Endothelial cell of umbilical vein (primary cell): ENCODE measurements around the gene LRRTM4. TPM values are rescaled to one million over a fixed set of nuclear protein-coding genes. Genes with fewer than 3 reads are reported as not detected.

Source experiments
- BruUV-seq: library from RNA; stranded (reverse); fragments of 400-500 nt; replicated peaks from 2 replicates; lab custom pipeline; 2021; lab: Mats Ljungman, UMichigan
- CTCF ChIA-PET: fragments of 300-600, 350-600 bp; sonication (Branson Sonifier 250); formaldehyde crosslinking; loops from one replicate; lab custom pipeline; 2021; ENCODE audit warnings: antibody characterized with exemption, inconsistent platforms; lab: Charles Lee
- POLR2A ChIA-PET: fragments of 300-600, 350-600 bp; sonication (Branson Sonifier 250); formaldehyde crosslinking; loops from one replicate; lab custom pipeline; 2021; ENCODE audit warnings: antibody characterized with exemption, inconsistent platforms; lab: Charles Lee
- DNase-seq: peaks from one replicate; pipeline ENCODE4 v3.0.0-alpha.2; 2011; ENCODE audit warnings: low read depth, low spot score
- FAIRE-seq: peaks from 2 replicates; lab custom pipeline; 2011; peaks lifted over from hg19 to GRCh38; lab: Jason Lieb, UNC
- H2AFZ ChIP-seq: 2 replicates; pipeline ENCODE4 v1.6.0; 2012; ENCODE audit warnings: low read depth, low read length, control low read depth, inconsistent platforms
- H3K27ac ChIP-seq: 2 replicates; pipeline ENCODE4 v1.5.1; 2011; ENCODE audit warnings: low read depth, mild to moderate bottlenecking, control low read depth, low read length, moderate library complexity; ENCODE audit not compliant: insufficient read depth
- H3K27me3 ChIP-seq, 2 experiments: 2 replicates each; pipeline versions ENCODE4 v1.6.0 to v1.6.1; 2011; ENCODE audit warnings: low read length in 2 of 2, mixed read lengths in 1 of 2; ENCODE audit not compliant: control insufficient read depth in 2 of 2, insufficient read depth in 2 of 2
- H3K36me3 ChIP-seq, 2 experiments: 2 replicates in 1 of 2; 3 replicates in 1 of 2; pipeline ENCODE4 v1.5.1; 2011; ENCODE audit warnings: low read length in 2 of 2, mild to moderate bottlenecking in 1 of 2, moderate library complexity in 1 of 2; ENCODE audit not compliant: control insufficient read depth in 2 of 2, insufficient read depth in 2 of 2; ENCODE audit errors: extremely low read depth in 1 of 2
- H3K4me1 ChIP-seq: 3 replicates; pipeline ENCODE4 v1.5.1; 2011; ENCODE audit warnings: mild to moderate bottlenecking, low read length; ENCODE audit not compliant: control insufficient read depth, insufficient read depth; ENCODE audit errors: extremely low read depth
- H3K4me2 ChIP-seq: 2 replicates; pipeline ENCODE4 v1.6.1; 2011; ENCODE audit warnings: low read length, control low read depth, mixed read lengths; ENCODE audit not compliant: insufficient read depth
- H3K4me3 ChIP-seq, 3 experiments: fragments of 200-600 bp in 1 of 3; sonication (generic), shearing (Covaris generic) in 1 of 3; replicated peaks in 1 of 3; 2 replicates each; pipeline ENCODE4 v1.5.1; 2011 to 2016; ENCODE audit warnings: control low read depth in 3 of 3, low read length in 3 of 3, mild to moderate bottlenecking in 2 of 3, inconsistent platforms in 1 of 3, low read depth in 1 of 3, moderate library complexity in 1 of 3; ENCODE audit not compliant: insufficient read depth in 1 of 3
- H3K79me2 ChIP-seq: 2 replicates; pipeline ENCODE4 v1.6.0; 2012; ENCODE audit warnings: low read length, inconsistent platforms; ENCODE audit not compliant: control insufficient read depth, insufficient read depth
- H3K9ac ChIP-seq: replicated peaks from 2 replicates; pipeline ENCODE3; 2011; ENCODE audit warnings: low read length, control low read depth; ENCODE audit not compliant: insufficient read depth; ENCODE audit errors: extremely low read depth
- H3K9me1 ChIP-seq: replicated peaks from 3 replicates; pipeline ENCODE4 v1.6.0; 2011; ENCODE audit warnings: mild to moderate bottlenecking, low read length; ENCODE audit not compliant: control insufficient read depth, insufficient read depth; ENCODE audit errors: extremely low read depth
- H3K9me3 ChIP-seq: replicated peaks from 2 replicates; pipeline ENCODE4 v1.5.1; 2012; ENCODE audit warnings: low read length, inconsistent platforms; ENCODE audit not compliant: control insufficient read depth, insufficient read depth
- H4K20me1 ChIP-seq: replicated peaks from 2 replicates; pipeline ENCODE3; 2011; ENCODE audit warnings: mild to moderate bottlenecking, low read length; ENCODE audit not compliant: control insufficient read depth, insufficient read depth; ENCODE audit errors: extremely low read depth
- CTCF ChIP-seq, 2 donors: IDR thresholded peaks; 1 replicate in 1 of 2; 2 replicates in 1 of 2; pipeline ENCODE4 v1.5.1; 2011; ENCODE audit warnings: low read length in 2 of 2, mild to moderate bottlenecking in 2 of 2, moderate library complexity in 2 of 2, control low read depth in 1 of 2, inconsistent platforms in 1 of 2, low read depth in 1 of 2; ENCODE audit not compliant: insufficient read depth in 1 of 2; ENCODE audit errors: extremely low read depth in 1 of 2
- EZH2 ChIP-seq: IDR thresholded peaks from 2 replicates; pipeline ENCODE4 v1.6.1; 2012; ENCODE audit warnings: borderline replicate concordance, low read depth, mild to moderate bottlenecking, moderate library complexity, low read length, inconsistent platforms; ENCODE audit not compliant: severe bottlenecking
- FOS ChIP-seq: IDR thresholded peaks from 2 replicates; pipeline ENCODE4 v1.6.1; 2011; ENCODE audit warnings: mild to moderate bottlenecking, low read length, moderate library complexity, borderline replicate concordance; ENCODE audit not compliant: insufficient read depth
- GATA2 ChIP-seq: IDR thresholded peaks from 2 replicates; pipeline ENCODE4 v1.7.0; 2011; ENCODE audit warnings: low read depth, mild to moderate bottlenecking, moderate library complexity, mixed read lengths, low read length; ENCODE audit not compliant: insufficient read length, insufficient read depth
- JUN ChIP-seq: IDR thresholded peaks from 2 replicates; pipeline ENCODE4 v1.6.1; 2011; ENCODE audit warnings: borderline replicate concordance, low read depth; ENCODE audit not compliant: insufficient read length, insufficient read depth
- MAX ChIP-seq: IDR thresholded peaks from 2 replicates; pipeline ENCODE4 v1.6.1; 2011; ENCODE audit not compliant: insufficient read depth, insufficient read length
- MYC ChIP-seq: IDR thresholded peaks from one replicate; pipeline ENCODE4 v1.6.1; 2011; ENCODE audit warnings: mild to moderate bottlenecking, low read depth, low read length
- POLR2A ChIP-seq: IDR thresholded peaks from 2 replicates; pipeline ENCODE4 v1.6.1; 2012; ENCODE audit warnings: low read depth, mild to moderate bottlenecking, control low read depth, low read length
- POLR2AphosphoS5 ChIP-seq: IDR thresholded peaks from 2 replicates; pipeline ENCODE4 v1.6.1; 2012; ENCODE audit warnings: low read depth, mild to moderate bottlenecking, control low read depth, low read length, moderate library complexity; ENCODE audit not compliant: insufficient read depth
- dilution Hi-C: fragments of 300-500 bp; cut with MboI; formaldehyde crosslinking; loops from one replicate; pipeline ENCODE4 v1.15.0; 2019; ENCODE audit warnings: low sequenced_read_pairs; ENCODE audit not compliant: extremely low pct_ligation_motif_present
- intact Hi-C: fragments of 100-400 bp; cut with micrococcal nuclease; formaldehyde crosslinking; loops from one replicate; pipeline ENCODE4 v1.10.0; 2022
- polyA plus RNA-seq, 4 experiments: library from polyadenylated mRNA; depleted of rRNA in 3 of 4; stranded (reverse) in 3 of 4; unstranded in 1 of 4; fragments of >200 nt; gene quantifications; 2 replicates each; pipeline versions ENCODE4 v1.2.1 to v1.2.3, GENCODE V29; 2011 to 2012; ENCODE audit warnings: missing spikeins in 1 of 4
- total RNA-seq: library from RNA; stranded (reverse); gene quantifications from 2 replicates; pipeline ENCODE4 v1.2.3, GENCODE V29; 2021

The LRRTM4 gene
- total and polyA plus RNA-seq, 2 donors (not counting 3 experiments of a cell fraction or from before 2014, with no cell fraction given): not detected

GRCh38 chr2:77522888-77523287 is 712 bp upstream of the LRRTM4 start:
- BruUV-seq: no TSS peak
- H2AFZ ChIP-seq: no peak overlapping the region
- H3K79me2 ChIP-seq: no peaks in the 10 kb centered on the region
- H3K27me3 ChIP-seq: no peaks in the 10 kb centered on the region
- H4K20me1 ChIP-seq: no peaks in the 10 kb centered on the region
- FAIRE-seq: no peak
- ChIA-PET CTCF (no interaction called here), POLR2A (no interaction called here)
- DNase-seq: no peak
- H3K27ac ChIP-seq: no peak overlapping the region
- no peaks in the 10 kb centered on the region for H3K9me1 ChIP-seq
- intact Hi-C loops: loop anchor here (5.0 kb wide), 1 partner anchor 514 kb away; no protein-coding TSS in a partner anchor
- H3K9me3 ChIP-seq: no peaks in the 10 kb centered on the region
- H3K4me2 ChIP-seq: no peak overlapping the region
- H3K4me1 ChIP-seq: no peaks in the 10 kb centered on the region
- H3K4me3 ChIP-seq: no peak overlapping the region
- H3K9ac ChIP-seq: no peak overlapping the region
- dilution Hi-C loops: no loop called here
- no peaks in the 10 kb centered on the region for H3K36me3 ChIP-seq
- TF ChIP-seq EZH2 (no peak), FOS (no peak), MAX (no peak), POLR2A (no peak), GATA2 (no peak)

- Histone ChIP-seq H3K4me1 (no peaks in the 10 kb centered on the region), H4K20me1 (no peaks in the 10 kb centered on the region), H3K36me3 (no peaks in the 10 kb centered on the region), H3K9me3 (no peaks in the 10 kb centered on the region), H3K27ac (no peak overlapping the region), H2AFZ (no peak overlapping the region), H3K4me2 (no peak overlapping the region), H3K79me2 (no peaks in the 10 kb centered on the region), H3K27me3 (no peaks in the 10 kb centered on the region), H3K9ac (no peak overlapping the region), H3K4me3 (no peak overlapping the region), H3K9me1 (no peaks in the 10 kb centered on the region)
- no peak for FAIRE-seq
- BruUV-seq: no TSS peak
- no peak for DNase-seq
- dilution Hi-C loops: no loop called here
- no peak for TF ChIP-seq POLR2AphosphoS5
- no peak for TF ChIP-seq JUN
- TF ChIP-seq FOS: no peak
- no peak for TF ChIP-seq GATA2
- TF ChIP-seq MYC: no peak
- TF ChIP-seq MAX: no peak
- no peak for TF ChIP-seq EZH2
- no peak for TF ChIP-seq CTCF (IDR thresholded peaks at IDR 0.05; ENCODE audit: extremely low read depth in 1 of 2, insufficient read depth in 1 of 2, low read depth in 1 of 2, low read length in 2 of 2)
- CTCF ChIA-PET: no interaction called here
- POLR2A ChIA-PET: no interaction called here
- intact Hi-C loops: loop anchor here (5.0 kb wide), 1 partner anchor 516 kb away; no protein-coding TSS in a partner anchor
Observed at GRCh38 chr2:77521548-77521891, 656 bp downstream of the LRRTM4 start.
